Vagina (tissue), 2 donors: ENCODE measurements around the gene F12.

Source experiments
- CTCF ChIP-seq, 3 experiments: fragments of 450-650 bp in 2 of 3; fragments of 200-600 bp in 1 of 3; sonication (generic) in 1 of 3; IDR thresholded peaks; one replicate each; pipeline ENCODE4 v1.5.1; 2017 to 2019; ENCODE audit warnings: antibody characterized with exemption in 3 of 3, mild to moderate bottlenecking in 2 of 3, moderate library complexity in 2 of 3
- POLR2A ChIP-seq, 2 donors: fragments of 450-650 bp; IDR thresholded peaks; one replicate each; pipeline ENCODE4 v1.6.1; 2017; ENCODE audit warnings: antibody characterized with exemption in 2 of 2, mild to moderate bottlenecking in 2 of 2, moderate library complexity in 2 of 2

DNA sequence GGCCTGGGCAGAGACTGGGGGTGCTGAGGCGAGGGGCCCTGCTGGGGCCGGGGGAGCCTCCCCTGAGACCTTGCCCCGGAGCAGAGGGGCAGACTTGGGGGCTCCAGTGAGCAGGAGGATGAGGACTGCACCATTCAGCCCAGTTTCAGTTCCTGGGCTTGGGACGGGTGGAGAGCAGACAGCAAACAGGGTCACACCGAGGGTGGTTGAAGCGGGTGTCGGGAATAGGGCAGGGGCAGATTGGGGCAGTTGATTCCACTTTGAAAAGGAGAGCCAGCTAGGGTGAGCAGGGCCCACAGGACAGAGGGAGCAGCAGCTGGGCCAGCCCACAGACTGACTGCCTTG lies 21.6 kb upstream of the F12 start:
- no peak for TF ChIP-seq CTCF (IDR thresholded peaks at IDR 0.05)
- no peak for TF ChIP-seq POLR2A (IDR thresholded peaks at IDR 0.05)
